K562 (cell line): ENCODE data around the gene ANTKMT. TPM values are rescaled to one million over a fixed set of nuclear protein-coding genes. Genes with fewer than 3 reads are reported as not detected.

ENCODE experiments used
- ATF1 ChIP-seq, 2 experiments: fragments of 450-650 bp in 1 of 2; IDR thresholded peaks; 2 replicates each; pipeline ENCODE4 v1.6.1; 2016; ENCODE audit warnings: missing compliant biosample characterization in 1 of 2, missing genetic modification characterization in 1 of 2
- BRD4 ChIP-seq: fragments of 200-600 bp; sonication (generic); IDR thresholded peaks from 2 replicates; pipeline ENCODE4 v1.6.1; 2017; ENCODE audit warnings: inconsistent platforms
- CCNT2 ChIP-seq: IDR thresholded peaks from 2 replicates; pipeline ENCODE4 v1.6.1; 2011; ENCODE audit warnings: borderline replicate concordance, low read depth, mild to moderate bottlenecking, moderate library complexity, mixed read lengths, low read length; ENCODE audit not compliant: insufficient read length; ENCODE audit errors: extremely low read depth
- CXXC5 ChIP-seq: fragments of 250-450 bp; sonication (Bioruptor Pico); IDR thresholded peaks from 2 replicates; pipeline ENCODE4 v1.8.0; 2022; ENCODE audit warnings: inconsistent platforms, mild to moderate bottlenecking, moderate library complexity
- GTF2B ChIP-seq: IDR thresholded peaks from 2 replicates; pipeline ENCODE4 v1.6.1; 2011; ENCODE audit not compliant: insufficient read length; ENCODE audit errors: extremely low read depth
- HDAC1 ChIP-seq, 2 experiments: fragments of 450-650 bp; IDR thresholded peaks; 2 replicates each; pipeline ENCODE4 v1.6.1; 2016 to 2017; ENCODE audit warnings: inconsistent platforms in 1 of 2, mild to moderate bottlenecking in 1 of 2, moderate library complexity in 1 of 2
- HINFP ChIP-seq: fragments of 450-650 bp; conservative IDR thresholded peaks from 2 replicates; pipeline ENCODE4 v1.6.1; 2016; ENCODE audit warnings: missing genetic modification characterization, low read depth, mild to moderate bottlenecking, control low read depth, missing compliant biosample characterization
- L3MBTL2 ChIP-seq: fragments of 450-650 bp; IDR thresholded peaks from 2 replicates; pipeline ENCODE4 v1.6.1; 2016; ENCODE audit warnings: mild to moderate bottlenecking, moderate library complexity
- MAZ ChIP-seq, 2 experiments: fragments of 450-650 bp in 1 of 2; sonication (generic) in 1 of 2; formaldehyde crosslinking; IDR thresholded peaks in 1 of 2; conservative IDR thresholded peaks in 1 of 2; 2 replicates each; pipeline versions ENCODE4 v1.4.0 to v1.5.0; 2020; ENCODE audit warnings: mild to moderate bottlenecking in 1 of 2, missing genetic modification reagents in 1 of 2
- NCOR1 ChIP-seq: fragments of 450-650 bp; IDR thresholded peaks from 2 replicates; pipeline ENCODE4 v1.6.1; 2016; ENCODE audit warnings: mild to moderate bottlenecking, moderate library complexity
- NFIX ChIP-seq: fragments of 250-450 bp; sonication (Bioruptor Pico); IDR thresholded peaks from 2 replicates; pipeline ENCODE4 v1.4.0; 2020; ENCODE audit warnings: low read depth, mild to moderate bottlenecking, moderate library complexity
- NRF1 ChIP-seq, 2 experiments: fragments of 450-650 bp; IDR thresholded peaks in 1 of 2; conservative IDR thresholded peaks in 1 of 2; 2 replicates each; pipeline ENCODE4 v1.6.1; 2014; ENCODE audit warnings: mild to moderate bottlenecking in 2 of 2
- PML ChIP-seq: IDR thresholded peaks from 2 replicates; pipeline ENCODE4 v1.6.1; 2012; ENCODE audit warnings: low read length, inconsistent platforms
- POLR2A ChIP-seq: fragments of 450-650 bp; conservative IDR thresholded peaks from 2 replicates; pipeline ENCODE4 v1.6.1; 2016
- SP1 ChIP-seq: sonication (generic); formaldehyde crosslinking; IDR thresholded peaks from 2 replicates; pipeline ENCODE4 v1.8.1; 2022; ENCODE audit warnings: mild to moderate bottlenecking, missing genetic modification reagents
- STAT6 ChIP-seq: sonication (generic); formaldehyde crosslinking; IDR thresholded peaks from 2 replicates; pipeline ENCODE4 v1.8.1; 2023; ENCODE audit warnings: mild to moderate bottlenecking, missing genetic modification reagents
- YY1 ChIP-seq, 3 experiments: IDR thresholded peaks; 2 replicates each; pipeline ENCODE4 v1.6.1; 2011; ENCODE audit warnings: low read length in 2 of 3, mild to moderate bottlenecking in 2 of 3, moderate library complexity in 2 of 3, borderline replicate concordance in 1 of 3, control low read depth in 1 of 3, low read depth in 1 of 3; ENCODE audit not compliant: insufficient read depth in 3 of 3, insufficient replicate concordance in 2 of 3, control insufficient read depth in 1 of 3, insufficient read length in 1 of 3; ENCODE audit errors: extremely low read depth in 1 of 3
- ZBTB33 ChIP-seq: sonication (generic); formaldehyde crosslinking; IDR thresholded peaks from 2 replicates; pipeline ENCODE4 v1.8.1; 2023; ENCODE audit warnings: mild to moderate bottlenecking, missing genetic modification reagents
- polyA plus RNA-seq, 8 experiments: library from polyadenylated mRNA; depleted of rRNA in 4 of 8; stranded (reverse) in 5 of 8; unstranded in 3 of 8; fragments of >200 nt; fragmentation: Nextera tagmentation in 2 of 8; fragmentation: Illumina TruSeq in 1 of 8; extraction: Ambion mirVana in 2 of 8; extraction: Trizol in 1 of 8; gene quantifications; 2 replicates each; pipeline versions ENCODE4 v1.2.1 to v1.2.3, GENCODE V29; 2011 to 2014; ENCODE audit warnings: inconsistent platforms in 1 of 8, missing spikeins in 1 of 8
- total RNA-seq, 7 experiments: library from RNA; depleted of rRNA in 6 of 7; stranded (reverse); fragments of >200 nt in 6 of 7; fragmentation: Illumina TruSeq in 2 of 7; extraction: Trizol in 2 of 7; gene quantifications; 2 replicates each; pipeline versions ENCODE4 v1.2.1 to v1.2.3, GENCODE V29; 2011 to 2021; ENCODE audit warnings: low replicate concordance in 1 of 7

The ANTKMT gene
- total and polyA plus RNA-seq, 9 of the 15 experiments (the other 6 are each of a cell fraction or from before 2014, with no cell fraction given), result 0.58 to 217 (median 19.1) TPM

- TF ChIP-seq ZBTB33 (CRISPR knock-in tag) (peak; percentile 58), CCNT2 (peak; percentile 19), PML (no peak), HDAC1 (IDR thresholded peaks at IDR 0.05) (peak in 1 of 2 experiments; percentile 80; a peak in 2 of 4 replicates), L3MBTL2 (peak; percentile 95), NFIX (peak; percentile 4; the same call in 1 of the 2 replicates), ATF1 (CRISPR knock-in tag; IDR thresholded peaks at IDR 0.05) (no peak), ATF1 (tag; IDR thresholded peaks at IDR 0.05) (no peak), STAT6 (0 out of 2 replicates have a peak, but pooled peaks have one; percentile 57), POLR2A (peak; percentile 19; the same call in 1 of the 2 replicates), CXXC5 (peak; percentile 78), MAZ (CRISPR knock-in tag; conservative IDR thresholded peaks at IDR 0.05 in 1 of 2, IDR thresholded peaks at IDR 0.05 in 1 of 2) (0 out of 4 replicates have a peak, but pooled peaks of 1 of the 2 experiments have one; percentile 26), NRF1 (conservative IDR thresholded peaks at IDR 0.05 in 1 of 2, IDR thresholded peaks at IDR 0.05 in 1 of 2) (no peak), NCOR1 (no peak), SP1 (CRISPR knock-in tag) (0 out of 2 replicates have a peak, but pooled peaks have one; percentile 16), BRD4 (no peak), HINFP (tag) (no peak), YY1 (IDR thresholded peaks at IDR 0.05; ENCODE audit: borderline replicate concordance in 1 of 3, control insufficient read depth in 1 of 3, extremely low read depth in 1 of 3, insufficient read depth in 3 of 3, insufficient read length in 1 of 3, insufficient replicate concordance in 2 of 3, low read depth in 1 of 3, low read length in 2 of 3) (peak in 1 of 3 experiments; percentile 5), GTF2B (no peak)
Observed at GRCh38 chr16:681746-682427, 39.1 kb upstream of the ANTKMT start (continued).
